ENCODE results near the gene AGO3. TPM values are rescaled to one million over a fixed set of nuclear protein-coding genes. Genes with fewer than 3 reads are reported as not detected.

The AGO3 gene
- total RNA-seq, 1 donor from 2014 or later: 9.9 TPM

- DNase-seq (ENCODE audit: low read depth): no peak
- Histone ChIP-seq H3K36me3 (ENCODE audit: control insufficient read depth, insufficient read depth, low read length) (peaks cover 10% of the 10 kb centered on the region), H3K27me3 (ENCODE audit: control insufficient read depth, insufficient read depth, low read length) (no peaks in the 10 kb centered on the region), H3K4me3 (ENCODE audit: low read depth, low read length) (no peak overlapping the region)
- no peak for TF ChIP-seq CTCF (IDR thresholded peaks at IDR 0.05; ENCODE audit: insufficient read depth, low read length, poor library complexity, severe bottlenecking)
Observed at GRCh38 chr1:36092166-36092797, 161.4 kb downstream of the AGO3 start.

GRCh38 chr1:36092798-36093185 is 161.9 kb downstream of the AGO3 start:
- H3K27me3 ChIP-seq (ENCODE audit: control insufficient read depth, insufficient read depth, low read length): no peaks in the 10 kb centered on the region
- H3K4me3 ChIP-seq (ENCODE audit: low read depth, low read length): no peak overlapping the region
- H3K36me3 ChIP-seq (ENCODE audit: control insufficient read depth, insufficient read depth, low read length): peaks cover 10% of the 10 kb centered on the region
- TF ChIP-seq CTCF (IDR thresholded peaks at IDR 0.05; ENCODE audit: insufficient read depth, low read length, poor library complexity, severe bottlenecking): no peak
- DNase-seq (ENCODE audit: low read depth): no peak

GRCh38 chr1:36093226-36093625 is 162.3 kb downstream of the AGO3 start:
- no peak for TF ChIP-seq CTCF (IDR thresholded peaks at IDR 0.05; ENCODE audit: insufficient read depth, low read length, poor library complexity, severe bottlenecking)
- Histone ChIP-seq H3K27me3 (ENCODE audit: control insufficient read depth, insufficient read depth, low read length) (no peaks in the 10 kb centered on the region), H3K4me3 (ENCODE audit: low read depth, low read length) (no peak overlapping the region), H3K36me3 (ENCODE audit: control insufficient read depth, insufficient read depth, low read length) (peaks cover 10% of the 10 kb centered on the region)
- no peak for DNase-seq (ENCODE audit: low read depth)

GRCh38 chr1:36093929-36094328 is 163.0 kb downstream of the AGO3 start:
- H3K27me3 ChIP-seq (ENCODE audit: control insufficient read depth, insufficient read depth, low read length): no peaks in the 10 kb centered on the region
- DNase-seq (ENCODE audit: low read depth): no peak
- H3K36me3 ChIP-seq (ENCODE audit: control insufficient read depth, insufficient read depth, low read length): peaks cover 10% of the 10 kb centered on the region
- H3K4me3 ChIP-seq (ENCODE audit: low read depth, low read length): no peak overlapping the region
- TF ChIP-seq CTCF (IDR thresholded peaks at IDR 0.05; ENCODE audit: insufficient read depth, low read length, poor library complexity, severe bottlenecking): no peak

- TF ChIP-seq CTCF (IDR thresholded peaks at IDR 0.05; ENCODE audit: insufficient read depth, low read length, poor library complexity, severe bottlenecking): no peak
- Histone ChIP-seq H3K4me3 (ENCODE audit: low read depth, low read length) (no peak overlapping the region), H3K27me3 (ENCODE audit: control insufficient read depth, insufficient read depth, low read length) (no peaks in the 10 kb centered on the region), H3K36me3 (ENCODE audit: control insufficient read depth, insufficient read depth, low read length) (peaks cover 10% of the 10 kb centered on the region)
- DNase-seq (ENCODE audit: low read depth): no peak
Observed at GRCh38 chr1:36094621-36095061, 163.7 kb downstream of the AGO3 start.

Measured in kidney epithelial cell (primary cell).